ENCODE results near the gene RAB37. TPM values are rescaled to one million over a fixed set of nuclear protein-coding genes. Genes with fewer than 3 reads are reported as not detected.
A peak's percentile ranks its signal among the peaks of the same experiment; 100 is the strongest.

Gene RAB37
- total and polyA plus RNA-seq, 9 of the 15 experiments (the other 6 are each of a cell fraction or from before 2014, with no cell fraction given) = 0.03 to 0.27 (median 0.11) TPM; not detected in 4

DNA sequence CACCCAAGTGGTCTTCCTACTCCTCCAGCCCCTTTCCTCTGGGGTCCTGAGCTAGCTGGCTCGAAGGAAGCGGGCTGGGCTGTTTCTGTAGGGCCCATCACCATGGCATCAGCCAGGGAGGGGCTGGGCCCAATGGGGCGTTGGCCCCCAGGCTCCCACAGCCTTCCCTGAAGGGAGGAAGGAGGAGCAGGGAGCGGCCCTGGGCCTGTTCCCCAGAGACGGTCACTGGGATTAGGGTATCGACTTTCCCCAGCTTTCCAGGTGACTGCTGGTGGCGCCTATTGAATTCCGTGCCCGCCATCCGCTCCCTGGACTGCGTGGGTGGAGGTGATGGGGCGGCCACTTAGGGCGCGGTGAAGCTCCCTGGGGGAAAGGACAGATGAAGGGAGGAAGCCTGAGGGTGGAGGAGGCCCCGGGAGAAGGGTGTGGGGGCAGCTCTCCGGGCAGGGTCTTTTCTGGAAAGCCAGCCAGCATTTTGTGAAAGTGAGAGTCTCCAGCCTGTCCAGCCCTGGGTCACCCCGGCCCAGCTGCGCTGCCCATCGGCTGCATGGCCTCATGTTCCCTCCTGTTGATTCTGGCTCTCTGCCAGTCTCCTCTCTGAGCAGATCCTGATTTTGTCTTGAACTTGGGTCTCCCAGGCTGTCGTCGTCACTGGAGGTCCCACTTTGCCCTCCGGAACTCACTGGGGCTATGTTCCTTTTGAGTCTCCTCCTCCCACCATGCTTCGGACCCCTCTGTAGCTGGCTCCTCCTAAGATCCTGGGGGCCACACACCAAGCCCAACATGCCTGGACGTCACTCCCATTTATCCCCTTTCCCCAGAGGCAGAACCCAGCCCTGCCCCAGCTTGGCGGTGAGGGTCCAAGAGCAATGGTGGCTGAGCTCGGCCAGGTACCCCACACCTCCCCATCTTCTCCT, 21.1 kb downstream of the RAB37 start:
- 69% methylated on average over 15 of the region's 26 CpGs for WGBS (ENCODE audit: insufficient coverage, low coverage, missing lambda C conversion rate)
- H3K27me3 ChIP-seq (ENCODE audit: control insufficient read depth in 2 of 2, insufficient read depth in 2 of 2, low read length in 2 of 2) = no peaks in the 10 kb centered on the region
- peak; percentile 83 for TF ChIP-seq NFIC (IDR thresholded peaks at IDR 0.05)
- TF ChIP-seq CREBBP (IDR thresholded peaks at IDR 0.05; ENCODE audit: low read depth, low read length) = no peak
- no peak for TF ChIP-seq TRIM25 (IDR thresholded peaks at IDR 0.05; ENCODE audit: borderline replicate concordance)
- peak; percentile 54 for TF ChIP-seq EGR1 (conservative IDR thresholded peaks at IDR 0.05)
- TF ChIP-seq ZBTB33 (CRISPR knock-in tag; IDR thresholded peaks at IDR 0.05) = peak; percentile 53; the same call in 1 of the 2 replicates
- no peak for TF ChIP-seq SMAD3 (CRISPR knock-in tag; conservative IDR thresholded peaks at IDR 0.05)
- no peak for TF ChIP-seq C11orf30 (IDR thresholded peaks at IDR 0.05; ENCODE audit: low read depth)
- no peak overlapping the region for H3K27ac ChIP-seq (ENCODE audit: extremely low read depth, low read depth, low read length)
- in situ Hi-C loops (cut with MboI) (no loop called here), intact Hi-C loops (cut with micrococcal nuclease) (no loop called here)
- FAIRE-seq = peak; percentile 32
- no TSS peak for BruUV-seq (replicated peaks)
- H2AFZ ChIP-seq (ENCODE audit: low read depth, low read length) = no peak overlapping the region
- H3K4me2 ChIP-seq (ENCODE audit: insufficient read depth, low read length) = no peak overlapping the region
- DNase-seq (ENCODE audit: extremely low read depth in 1 of 4, low spot score in 3 of 4) = no peak
- H4K20me1 ChIP-seq (replicated peaks; ENCODE audit: control insufficient read depth, insufficient read depth, low read length) = peaks cover 31% of the 10 kb centered on the region; the same call in 1 of the 2 replicates
- H3K4me1 ChIP-seq (replicated peaks in 1 of 2; ENCODE audit: control insufficient read depth in 2 of 2, insufficient read depth in 2 of 2, low read length in 2 of 2) = peaks cover 37 to 65% of the 10 kb centered on the region in 2 experiments
- peaks cover 68% of the 10 kb centered on the region for H3K79me2 ChIP-seq (ENCODE audit: control insufficient read depth, insufficient read depth, low read length)
- no peaks in the 10 kb centered on the region for H3K9me3 ChIP-seq (replicated peaks; ENCODE audit: control insufficient read depth, insufficient read depth, low read depth, low read length)
- ChIA-PET POLR2A (interaction anchor here (0.8 to 2.3 kb wide), 3 partner anchors 9 to 17 kb away, joined by 3 to 9 read pairs (median 4); no protein-coding TSS in a partner anchor), CTCF (ENCODE audit: low intra/inter-chr PET ratio) (no interaction called here)
- peaks cover 6% of the 10 kb centered on the region; the same call in 1 of the 3 replicates for H3K36me3 ChIP-seq (ENCODE audit: control insufficient read depth, insufficient read depth, low read length)
- peaks cover 27% of the 10 kb centered on the region for H3K9me1 ChIP-seq (ENCODE audit: control insufficient read depth, insufficient read depth, low read length)
- H3K4me3 ChIP-seq = no peak overlapping the region
- ATAC-seq = no peak
- peak overlapping the region in 1 of 2 experiments; percentile 70; a peak in 2 of 4 replicates for H3K9ac ChIP-seq (ENCODE audit: insufficient read depth in 1 of 2, low read depth in 2 of 2, low read length in 2 of 2)

All from K562 (cell line).